ENCODE results near the gene EMSY.
A peak's percentile ranks its signal among the peaks of the same experiment; 100 is the strongest.

DNA sequence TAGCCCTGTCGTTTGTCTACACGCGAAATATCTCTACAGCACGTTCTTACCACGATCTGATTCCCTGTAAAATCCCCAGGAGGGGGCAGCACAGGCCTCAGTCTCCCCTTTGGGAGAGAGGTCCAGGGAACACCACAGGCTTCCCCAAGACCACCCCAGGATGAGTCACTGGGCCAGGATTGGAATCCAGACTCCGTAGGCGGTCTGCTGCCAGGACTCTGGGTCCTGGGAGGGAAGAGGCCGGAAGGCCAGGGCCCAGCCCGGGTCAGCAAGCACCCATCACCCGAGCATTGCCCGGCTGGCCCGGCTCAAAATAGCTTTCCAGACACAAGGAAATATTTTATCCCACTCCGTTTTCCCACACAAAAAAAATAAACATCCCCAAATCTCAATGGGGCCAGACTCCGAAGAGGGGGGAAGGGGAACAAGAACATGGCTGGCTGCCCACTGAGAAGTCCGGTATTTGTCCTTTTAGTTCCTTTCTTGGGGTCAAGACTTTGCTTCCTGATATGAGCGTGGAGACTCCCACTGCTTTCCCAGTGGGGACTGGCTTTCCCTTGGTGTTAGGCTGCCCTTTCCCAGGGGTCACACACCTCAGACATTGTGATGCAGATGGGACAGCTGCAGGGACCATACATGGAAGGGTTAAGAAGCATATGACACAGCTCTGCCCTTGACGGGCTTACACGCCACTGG, 134.4 kb downstream of the EMSY start:
- TF ChIP-seq, protein P1, sequence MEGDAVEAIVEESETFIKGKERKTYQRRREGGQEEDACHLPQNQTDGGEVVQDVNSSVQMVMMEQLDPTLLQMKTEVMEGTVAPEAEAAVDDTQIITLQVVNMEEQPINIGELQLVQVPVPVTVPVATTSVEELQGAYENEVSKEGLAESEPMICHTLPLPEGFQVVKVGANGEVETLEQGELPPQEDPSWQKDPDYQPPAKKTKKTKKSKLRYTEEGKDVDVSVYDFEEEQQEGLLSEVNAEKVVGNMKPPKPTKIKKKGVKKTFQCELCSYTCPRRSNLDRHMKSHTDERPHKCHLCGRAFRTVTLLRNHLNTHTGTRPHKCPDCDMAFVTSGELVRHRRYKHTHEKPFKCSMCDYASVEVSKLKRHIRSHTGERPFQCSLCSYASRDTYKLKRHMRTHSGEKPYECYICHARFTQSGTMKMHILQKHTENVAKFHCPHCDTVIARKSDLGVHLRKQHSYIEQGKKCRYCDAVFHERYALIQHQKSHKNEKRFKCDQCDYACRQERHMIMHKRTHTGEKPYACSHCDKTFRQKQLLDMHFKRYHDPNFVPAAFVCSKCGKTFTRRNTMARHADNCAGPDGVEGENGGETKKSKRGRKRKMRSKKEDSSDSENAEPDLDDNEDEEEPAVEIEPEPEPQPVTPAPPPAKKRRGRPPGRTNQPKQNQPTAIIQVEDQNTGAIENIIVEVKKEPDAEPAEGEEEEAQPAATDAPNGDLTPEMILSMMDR (IDR thresholded peaks at IDR 0.05): peak in 4 of 6 experiments; percentile 17 to 41 (median 28)
- no peak for TF ChIP-seq POLR2A (IDR thresholded peaks at IDR 0.05)

Data from adrenal gland (tissue), 5 donors.